T1000 (cell line): Measurements from ENCODE around the gene KRTAP3-3.
A peak's percentile ranks its signal among the peaks of the same experiment; 100 is the strongest.
"Not testable (repeated sequence)": the region's sequence is repeated elsewhere in the genome, so short reads cannot be mapped to it uniquely, and the experiment has no call there.

Source experiments
- DNase-seq: peaks from one replicate; lab custom pipeline; 2025; ENCODE audit warnings: mixed read lengths; lab: John Stamatoyannopoulos, UW

Gene KRTAP3-3

DNA sequence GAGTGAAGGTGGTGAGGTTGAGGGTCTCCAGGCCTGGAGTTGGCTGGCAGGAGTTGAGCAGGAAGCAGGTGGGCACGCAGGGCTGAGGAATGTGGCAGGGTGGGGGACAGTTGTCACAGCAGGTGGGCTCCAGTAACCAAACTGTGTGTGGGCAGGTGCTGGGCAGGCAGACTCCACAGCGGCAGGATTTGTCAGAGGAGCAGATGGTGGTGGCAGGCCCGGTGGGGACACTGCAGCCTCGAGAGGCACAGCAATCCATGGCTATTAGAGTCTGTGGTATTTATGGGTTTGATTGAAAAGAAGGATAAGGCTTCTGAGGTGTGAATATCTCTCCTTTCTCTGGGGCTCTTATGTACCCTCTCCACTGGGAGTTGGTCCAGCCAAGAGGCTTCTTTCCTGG lies at the start of gene KRTAP3-3:
Gene KRTAP3-3, minus strand, starts transcription at position 326 of the 400 bp plus-strand sequence. Its CDS starts 67 bp downstream, at position 259.
- DNase-seq = no peak

GRCh38 chr17:41042953-41043352 lies 49.0 kb upstream of the KRTAP3-3 start:
- no peak for DNase-seq

DNA sequence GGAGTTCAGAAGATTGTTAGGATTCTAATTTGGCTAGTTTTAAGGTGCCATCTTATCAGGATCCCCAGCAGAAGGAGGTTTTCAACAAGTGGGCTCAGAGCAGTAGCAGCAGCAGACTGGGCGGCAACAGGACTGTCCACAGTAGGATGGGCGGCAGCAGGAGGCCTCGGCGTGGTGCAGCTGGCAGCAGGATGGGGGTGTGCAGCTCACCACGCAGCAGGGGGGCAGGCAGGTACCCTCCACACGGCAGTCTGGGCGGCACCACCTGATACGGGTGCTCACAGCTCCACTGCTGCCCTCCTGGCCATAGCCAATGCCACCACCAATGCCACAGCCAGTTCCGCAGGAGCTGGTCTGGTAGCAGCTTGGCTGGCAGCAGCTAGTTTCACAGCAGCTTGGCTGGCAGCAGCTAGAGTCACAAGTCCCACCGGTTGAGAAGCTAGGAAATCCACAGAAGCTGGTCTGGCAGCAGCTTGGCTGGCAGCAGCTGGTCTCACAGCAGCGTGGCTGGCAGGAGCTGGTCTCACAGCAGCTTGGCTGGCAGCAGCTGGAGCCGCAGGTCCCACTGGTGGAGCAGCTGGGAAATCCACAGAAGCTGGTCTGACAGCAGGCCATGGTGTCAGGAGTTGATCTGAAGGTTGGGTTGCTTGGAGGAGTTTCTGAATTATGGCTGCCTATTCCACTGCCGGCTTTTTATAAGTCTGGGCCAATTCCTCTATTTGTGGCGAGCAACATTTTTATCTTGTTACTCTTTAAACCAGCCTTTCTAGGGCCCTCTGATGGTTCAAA lies 47.0 kb upstream of the KRTAP3-3 start, which contains the start of gene KRTAP1-1:
Gene KRTAP1-1, minus strand, starts transcription at position 668 of the 789 bp plus-strand sequence. Its CDS starts 53 bp downstream, at position 615.
- not testable (repeated sequence) for DNase-seq

DNA sequence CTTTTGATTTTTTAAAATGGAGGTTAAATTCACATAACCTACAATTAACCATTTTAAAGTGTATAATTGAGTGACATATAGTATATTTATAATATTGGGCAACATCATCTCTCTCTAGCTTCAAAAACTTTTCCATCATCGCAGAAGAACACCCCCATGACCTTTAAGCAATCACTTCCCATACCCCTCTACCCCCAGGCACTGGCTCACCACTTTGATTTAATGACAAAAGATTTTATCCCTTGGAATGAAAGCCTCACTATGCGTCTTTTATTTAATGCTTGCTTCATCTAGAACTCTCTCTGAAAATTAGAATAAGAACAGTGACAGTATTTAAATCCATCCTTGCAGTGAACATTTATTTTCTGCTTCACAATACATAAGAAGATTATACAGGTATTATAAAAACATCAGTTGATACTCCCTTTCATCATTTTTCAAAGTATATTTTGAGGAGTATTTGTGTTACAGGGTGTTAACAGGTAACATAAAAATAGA lies 43.9 kb upstream of the KRTAP3-3 start:
- DNase-seq = no peak

DNA sequence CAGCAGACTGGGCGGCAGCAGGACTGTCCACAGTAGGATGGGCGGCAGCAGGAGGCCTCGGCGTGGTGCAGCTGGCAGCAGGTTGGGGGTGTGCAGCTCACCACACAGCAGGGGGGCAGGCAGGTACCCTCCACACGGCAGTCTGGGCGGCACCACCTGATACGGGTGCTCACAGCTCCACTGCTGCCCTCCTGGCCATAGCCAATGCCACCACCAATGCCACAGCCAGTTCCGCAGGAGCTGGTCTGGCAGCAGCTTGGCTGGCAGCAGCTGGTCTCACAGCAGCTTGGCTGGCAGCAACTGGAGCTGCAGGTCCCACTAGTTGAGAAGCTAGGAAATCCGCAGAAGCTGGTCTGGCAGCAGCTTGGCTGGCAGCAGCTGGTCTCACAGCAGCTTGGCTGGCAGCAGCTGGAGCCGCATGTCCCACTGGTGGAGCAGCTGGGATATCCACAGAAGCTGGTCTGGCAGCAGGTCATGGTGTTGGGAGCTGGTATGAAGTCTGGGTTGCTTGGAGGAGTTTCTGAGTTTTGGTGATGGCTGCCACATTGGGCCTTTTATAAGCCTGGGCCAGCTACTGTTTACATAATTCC lies 40.5 kb upstream of the KRTAP3-3 start, which contains the start of gene KRTAP1-3:
Gene KRTAP1-3, minus strand, starts transcription at position 529 of the 590 bp plus-strand sequence. Its CDS starts 53 bp downstream, at position 476.
- DNase-seq = not testable (repeated sequence)

GRCh38 chr17:41029633-41030245 lies 35.8 kb upstream of the KRTAP3-3 start, which contains the start of gene KRTAP1-4:
KRTAP1-4 (minus strand) TSS chr17:41030195; CDS start chr17:41030078, 117 bp downstream.
- DNase-seq = no peak

DNA sequence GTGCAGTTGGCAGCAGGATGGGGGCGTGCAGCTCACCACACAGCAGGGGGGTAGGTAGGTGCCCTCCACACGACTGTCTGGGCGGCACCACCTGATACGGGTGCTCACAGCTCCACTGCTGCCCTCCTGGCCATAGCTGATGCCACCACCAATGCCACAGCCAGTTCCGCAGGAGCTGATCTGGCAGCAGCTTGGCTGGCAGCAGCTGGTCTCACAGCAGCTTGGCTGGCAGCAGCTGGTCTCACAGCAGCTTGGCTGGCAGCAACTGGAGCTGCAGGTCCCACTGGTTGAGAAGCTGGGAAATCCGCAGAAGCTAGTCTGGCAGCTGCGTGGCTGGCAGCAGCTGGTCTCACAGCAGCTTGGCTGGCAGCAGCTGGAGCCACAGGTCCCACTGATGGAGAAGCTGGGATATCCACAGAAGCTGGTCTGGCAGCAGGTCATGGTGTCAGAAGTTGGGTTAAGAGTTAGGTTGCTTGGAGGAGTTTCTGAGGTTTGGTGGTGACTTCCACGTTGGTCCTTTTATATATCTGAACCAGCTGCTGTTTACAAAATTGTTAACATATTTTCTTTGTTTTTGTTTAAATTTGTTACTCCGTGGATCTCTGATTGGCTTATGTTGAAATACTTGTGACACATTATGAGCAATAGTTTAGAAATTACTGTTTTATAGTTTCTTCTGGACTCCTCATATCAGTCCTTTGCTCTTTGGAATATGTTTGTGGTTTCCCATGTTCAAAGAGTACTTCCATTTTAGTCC lies 32.9 kb upstream of the KRTAP3-3 start, which contains the start of gene KRTAP1-5:
Gene KRTAP1-5, minus strand, starts transcription at position 494 of the 757 bp plus-strand sequence. Its CDS starts 53 bp downstream, at position 441.
- peak; percentile 45 for DNase-seq

DNA sequence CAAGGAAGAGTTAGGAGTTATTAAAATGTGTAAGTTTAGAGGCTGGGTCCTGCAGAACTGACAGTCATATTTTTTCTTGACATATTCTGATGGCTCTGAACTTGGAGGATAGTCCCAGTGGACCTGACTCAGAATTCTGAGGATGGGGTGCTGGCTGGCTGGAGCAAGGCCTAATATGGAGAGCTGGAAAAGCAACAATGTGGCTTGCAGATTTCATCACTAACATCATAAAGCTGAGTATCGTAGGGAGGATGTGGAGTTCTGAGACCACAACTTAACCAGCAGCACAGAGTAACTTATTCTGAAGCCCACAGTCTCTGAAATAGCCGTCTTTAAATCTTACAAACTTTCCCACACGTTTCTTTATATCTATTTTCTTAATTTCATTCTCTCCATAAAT lies 30.7 kb upstream of the KRTAP3-3 start:
- no peak for DNase-seq

DNA sequence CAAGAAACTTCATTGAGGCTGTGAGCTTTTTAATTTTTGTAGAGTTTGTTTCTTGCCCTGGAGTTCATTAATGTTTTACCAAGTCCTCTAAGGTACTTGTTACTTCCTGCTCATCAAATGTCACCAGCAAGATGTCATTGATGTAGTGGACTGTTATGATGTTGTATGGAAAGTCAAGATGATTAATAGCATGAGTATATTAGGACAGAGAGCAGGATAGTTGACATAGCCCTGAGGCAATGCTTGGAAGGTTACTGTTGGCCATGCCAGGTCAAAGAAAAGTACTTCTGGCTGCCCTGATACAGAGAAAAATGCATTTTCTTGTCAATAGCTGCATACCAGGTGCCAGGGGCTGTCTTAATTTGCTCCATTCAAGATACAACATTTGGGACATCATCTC lies 26.4 kb upstream of the KRTAP3-3 start:
- DNase-seq = no peak

- no peak for DNase-seq
Measured at GRCh38 chr17:41019415-41019814, 25.5 kb upstream of the KRTAP3-3 start.

DNA sequence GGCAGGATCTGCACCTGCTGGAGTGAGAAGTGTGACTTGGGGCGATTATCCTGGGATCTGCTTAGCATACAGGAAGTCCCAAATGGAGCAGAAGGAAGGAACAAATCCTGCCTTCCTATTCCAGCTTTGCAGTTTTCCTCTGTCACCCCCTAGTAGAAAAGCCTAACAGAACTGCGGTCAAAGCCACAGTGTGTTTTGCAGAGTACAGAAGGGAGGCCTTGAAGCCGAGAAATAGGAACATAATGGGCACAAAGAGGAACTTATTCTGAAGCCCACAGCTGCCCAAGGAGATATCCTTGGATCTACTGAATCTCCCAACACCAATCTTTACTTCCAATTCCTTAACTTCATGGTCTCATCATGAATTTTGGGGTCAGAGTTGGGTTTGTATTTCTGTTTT lies 24.6 kb upstream of the KRTAP3-3 start:
- no peak for DNase-seq

DNA sequence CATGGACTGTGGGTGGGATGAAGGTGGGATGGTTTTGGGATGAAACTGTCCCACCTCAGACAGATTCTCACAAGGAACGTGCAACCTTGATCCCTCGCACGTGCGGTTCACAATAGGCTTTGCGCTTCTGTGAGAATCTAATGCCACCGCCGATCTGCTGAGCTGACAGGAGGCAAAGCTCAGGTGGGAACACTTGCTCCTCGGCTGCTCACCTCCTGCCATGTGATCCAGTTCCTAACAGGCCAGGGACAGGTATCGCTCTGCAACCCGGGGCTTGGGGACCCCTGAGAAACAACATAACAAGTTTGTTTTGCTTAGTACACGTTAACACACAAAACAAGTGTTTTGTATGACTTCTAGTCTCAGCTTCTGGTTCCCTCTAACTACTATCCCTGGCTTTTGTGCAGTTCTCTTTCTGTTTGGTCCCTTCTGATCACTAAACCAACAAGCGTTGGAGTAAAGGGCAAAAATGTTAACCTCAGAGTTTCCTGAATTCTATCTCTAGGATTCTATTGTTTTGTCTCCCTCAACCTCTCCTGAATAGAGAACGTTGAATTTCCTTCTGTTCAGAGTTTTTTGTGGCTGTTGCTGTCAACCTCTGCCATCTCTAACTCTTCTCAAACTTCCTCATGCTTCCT lies 22.7 kb upstream of the KRTAP3-3 start:
- no peak for DNase-seq

DNA sequence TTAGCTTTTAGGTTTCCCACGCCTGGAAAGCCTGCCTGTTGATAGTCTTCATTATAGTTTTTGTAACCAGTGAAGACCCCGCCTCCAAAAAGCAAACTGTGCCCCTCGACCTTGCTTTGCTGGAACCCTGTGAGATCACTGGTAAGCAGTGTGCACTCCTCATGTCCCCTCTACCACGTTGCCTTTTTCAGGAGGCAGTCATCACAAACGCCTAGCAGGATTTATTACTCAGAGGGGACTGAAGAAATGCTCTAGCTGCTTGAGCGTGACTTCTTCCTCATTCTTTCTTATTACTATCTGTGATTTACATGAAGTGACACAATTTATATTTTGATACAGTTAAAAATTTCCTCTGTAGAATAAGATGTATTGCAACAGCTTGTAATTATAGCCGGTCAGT lies 21.5 kb upstream of the KRTAP3-3 start:
- DNase-seq = no peak

DNA sequence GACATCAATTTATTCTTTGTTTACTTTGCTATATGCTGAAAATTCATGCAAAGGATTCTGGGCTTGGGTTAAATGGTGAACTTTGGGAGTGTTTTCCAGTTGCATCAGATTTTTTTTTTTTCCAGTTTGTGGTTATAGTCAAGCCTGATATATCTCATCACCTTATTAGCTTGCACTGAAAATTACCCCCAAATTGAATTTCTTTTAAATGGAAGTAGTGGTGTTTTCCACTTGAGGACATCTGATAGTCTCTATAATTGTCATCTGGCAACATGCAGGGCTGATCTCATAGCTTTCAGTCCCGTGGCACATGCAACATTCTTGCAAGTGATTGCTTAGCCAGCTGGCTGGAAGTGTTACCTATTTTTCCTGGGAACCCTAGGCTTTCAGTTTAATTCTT lies 19.6 kb upstream of the KRTAP3-3 start:
- no peak for DNase-seq

- DNase-seq = no peak
Measured at GRCh38 chr17:41013181-41013580, 19.2 kb upstream of the KRTAP3-3 start.

GRCh38 chr17:41012326-41013120 lies 18.6 kb upstream of the KRTAP3-3 start:
- DNase-seq = no peak

DNA sequence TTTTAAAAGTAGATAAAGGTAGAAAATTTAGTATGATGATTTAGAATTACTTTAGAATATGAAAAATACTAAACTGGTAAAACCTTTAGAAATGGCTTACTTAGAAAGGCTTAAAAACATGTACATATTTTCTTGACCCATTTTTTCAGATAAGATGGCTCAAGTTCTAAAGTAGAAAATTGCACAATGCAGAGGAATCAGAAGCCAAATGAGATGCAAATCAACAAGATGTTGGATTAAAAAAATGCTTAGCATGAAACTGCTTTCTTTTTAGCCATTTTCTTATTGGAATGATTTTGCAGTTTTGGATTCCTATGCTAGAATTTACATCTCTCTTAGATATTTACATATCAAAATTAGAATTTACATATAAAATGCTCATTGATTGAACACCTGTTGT lies 16.5 kb upstream of the KRTAP3-3 start:
- DNase-seq = no peak

GRCh38 chr17:41009936-41010335 lies 16.0 kb upstream of the KRTAP3-3 start:
- DNase-seq = no peak

GRCh38 chr17:41009301-41009760 lies 15.4 kb upstream of the KRTAP3-3 start:
- DNase-seq = no peak

GRCh38 chr17:41008811-41009210 lies 14.8 kb upstream of the KRTAP3-3 start, which contains the start of gene KRTAP3-1:
KRTAP3-1 (minus strand) TSS chr17:41009128; CDS start chr17:41009074, 54 bp downstream.
- DNase-seq = no peak
